ENCODE measurements around the gene NECAB3. TPM values are rescaled to one million over a fixed set of nuclear protein-coding genes. Genes with fewer than 3 reads are reported as not detected.
A peak's percentile ranks its signal among the peaks of the same experiment; 100 is the strongest.
"Not testable (repeated sequence)": the region's sequence is repeated elsewhere in the genome, so short reads cannot be mapped to it uniquely, and the experiment has no call there.

The NECAB3 gene
- total RNA-seq, 4 donors from 2014 or later, result 34.1 to 43.4 (median 39.9) TPM

GRCh38 chr20:33650111-33650752, 24.0 kb downstream of the NECAB3 start:
- H3K27ac ChIP-seq (replicated peaks in 1 of 4), result no peak overlapping the region
- peaks cover 4 to 11% (median 5%) of the 10 kb centered on the region in 4 donors for H3K36me3 ChIP-seq
- intact Hi-C loops (cut with DNase I), result loop anchor here (5.0 kb wide), 1 partner anchor 193 kb away; no protein-coding TSS in a partner anchor
- H3K27me3 ChIP-seq, result no peaks in the 10 kb centered on the region
- DNase-seq (ENCODE audit: extremely low spot score), result no peak
- no peak overlapping the region for H3K4me3 ChIP-seq
- WGBS, result 84% methylated on average over 11 of the region's 11 CpGs
- no peaks in the 10 kb centered on the region for H3K9me3 ChIP-seq
- TF ChIP-seq EP300 (IDR thresholded peaks at IDR 0.05), result no peak
- TF ChIP-seq POLR2AphosphoS5 (IDR thresholded peaks at IDR 0.05), result no peak
- TF ChIP-seq, protein P1, sequence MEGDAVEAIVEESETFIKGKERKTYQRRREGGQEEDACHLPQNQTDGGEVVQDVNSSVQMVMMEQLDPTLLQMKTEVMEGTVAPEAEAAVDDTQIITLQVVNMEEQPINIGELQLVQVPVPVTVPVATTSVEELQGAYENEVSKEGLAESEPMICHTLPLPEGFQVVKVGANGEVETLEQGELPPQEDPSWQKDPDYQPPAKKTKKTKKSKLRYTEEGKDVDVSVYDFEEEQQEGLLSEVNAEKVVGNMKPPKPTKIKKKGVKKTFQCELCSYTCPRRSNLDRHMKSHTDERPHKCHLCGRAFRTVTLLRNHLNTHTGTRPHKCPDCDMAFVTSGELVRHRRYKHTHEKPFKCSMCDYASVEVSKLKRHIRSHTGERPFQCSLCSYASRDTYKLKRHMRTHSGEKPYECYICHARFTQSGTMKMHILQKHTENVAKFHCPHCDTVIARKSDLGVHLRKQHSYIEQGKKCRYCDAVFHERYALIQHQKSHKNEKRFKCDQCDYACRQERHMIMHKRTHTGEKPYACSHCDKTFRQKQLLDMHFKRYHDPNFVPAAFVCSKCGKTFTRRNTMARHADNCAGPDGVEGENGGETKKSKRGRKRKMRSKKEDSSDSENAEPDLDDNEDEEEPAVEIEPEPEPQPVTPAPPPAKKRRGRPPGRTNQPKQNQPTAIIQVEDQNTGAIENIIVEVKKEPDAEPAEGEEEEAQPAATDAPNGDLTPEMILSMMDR (IDR thresholded peaks at IDR 0.05), result no peak
- no peak for TF ChIP-seq POLR2A (IDR thresholded peaks at IDR 0.05; ENCODE audit: low read depth)
- H3K4me1 ChIP-seq, result peaks cover 25 to 42% (median 39%) of the 10 kb centered on the region in 4 donors

GRCh38 chr20:33649201-33649681, 25.0 kb downstream of the NECAB3 start:
- 80% methylated on average over 16 of the region's 19 CpGs for WGBS
- H3K4me3 ChIP-seq, result no peak overlapping the region
- intact Hi-C loops (cut with DNase I), result no loop called here
- DNase-seq (ENCODE audit: extremely low spot score), result no peak
- TF ChIP-seq EP300 (IDR thresholded peaks at IDR 0.05), result no peak
- TF ChIP-seq, protein P1 (IDR thresholded peaks at IDR 0.05), result no peak
- TF ChIP-seq POLR2AphosphoS5 (IDR thresholded peaks at IDR 0.05), result no peak
- TF ChIP-seq POLR2A (IDR thresholded peaks at IDR 0.05; ENCODE audit: low read depth), result no peak
- H3K4me1 ChIP-seq, result peaks cover 25 to 42% (median 39%) of the 10 kb centered on the region in 4 donors
- H3K36me3 ChIP-seq, result peaks cover 14 to 21% (median 15%) of the 10 kb centered on the region in 4 donors
- H3K27me3 ChIP-seq, result no peaks in the 10 kb centered on the region
- peak overlapping the region in 1 of 4 donors; percentile 42 for H3K27ac ChIP-seq (replicated peaks in 1 of 4)
- no peaks in the 10 kb centered on the region for H3K9me3 ChIP-seq

DNA sequence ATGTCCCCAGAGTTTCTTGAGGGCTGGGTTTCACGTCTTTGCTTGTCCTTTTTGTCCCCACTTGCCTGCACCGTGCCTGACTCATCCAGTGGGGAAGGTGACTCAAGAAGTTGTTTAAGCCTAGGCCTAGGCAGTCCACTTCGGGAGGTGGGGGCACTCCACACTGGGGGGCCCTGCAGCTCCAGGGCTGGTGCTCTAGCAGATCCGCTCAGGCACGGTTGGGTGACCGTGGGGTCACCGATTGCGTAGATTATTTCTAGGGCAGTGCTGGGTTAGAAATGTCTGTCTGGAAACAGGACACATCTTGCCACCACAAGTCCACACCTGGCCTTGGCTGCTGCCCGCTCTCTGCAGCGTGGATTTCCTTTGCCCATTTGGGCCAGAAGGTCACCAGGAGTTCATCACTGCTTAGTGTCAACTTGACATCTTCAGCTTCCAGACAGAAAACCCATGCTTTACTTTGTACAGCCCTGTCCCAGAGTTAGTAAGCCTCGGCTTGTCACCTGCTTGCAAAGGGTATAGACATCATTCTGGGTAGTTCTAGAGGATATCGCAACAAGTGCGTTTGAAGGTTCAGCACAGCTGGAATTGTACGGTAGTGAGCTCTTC, 25.7 kb downstream of the NECAB3 start:
- no peak overlapping the region for H3K4me3 ChIP-seq
- intact Hi-C loops (cut with DNase I), result no loop called here
- DNase-seq (ENCODE audit: extremely low spot score), result no peak
- WGBS, result 84% methylated on average over 6 of the region's 14 CpGs
- H3K27ac ChIP-seq (replicated peaks in 1 of 4), result no peak overlapping the region
- no peak for TF ChIP-seq POLR2AphosphoS5 (IDR thresholded peaks at IDR 0.05)
- H3K27me3 ChIP-seq, result no peaks in the 10 kb centered on the region
- H3K4me1 ChIP-seq, result peaks cover 20 to 37% (median 34%) of the 10 kb centered on the region in 4 donors
- H3K9me3 ChIP-seq, result no peaks in the 10 kb centered on the region
- peaks cover 18 to 28% (median 20%) of the 10 kb centered on the region in 4 donors for H3K36me3 ChIP-seq

DNA sequence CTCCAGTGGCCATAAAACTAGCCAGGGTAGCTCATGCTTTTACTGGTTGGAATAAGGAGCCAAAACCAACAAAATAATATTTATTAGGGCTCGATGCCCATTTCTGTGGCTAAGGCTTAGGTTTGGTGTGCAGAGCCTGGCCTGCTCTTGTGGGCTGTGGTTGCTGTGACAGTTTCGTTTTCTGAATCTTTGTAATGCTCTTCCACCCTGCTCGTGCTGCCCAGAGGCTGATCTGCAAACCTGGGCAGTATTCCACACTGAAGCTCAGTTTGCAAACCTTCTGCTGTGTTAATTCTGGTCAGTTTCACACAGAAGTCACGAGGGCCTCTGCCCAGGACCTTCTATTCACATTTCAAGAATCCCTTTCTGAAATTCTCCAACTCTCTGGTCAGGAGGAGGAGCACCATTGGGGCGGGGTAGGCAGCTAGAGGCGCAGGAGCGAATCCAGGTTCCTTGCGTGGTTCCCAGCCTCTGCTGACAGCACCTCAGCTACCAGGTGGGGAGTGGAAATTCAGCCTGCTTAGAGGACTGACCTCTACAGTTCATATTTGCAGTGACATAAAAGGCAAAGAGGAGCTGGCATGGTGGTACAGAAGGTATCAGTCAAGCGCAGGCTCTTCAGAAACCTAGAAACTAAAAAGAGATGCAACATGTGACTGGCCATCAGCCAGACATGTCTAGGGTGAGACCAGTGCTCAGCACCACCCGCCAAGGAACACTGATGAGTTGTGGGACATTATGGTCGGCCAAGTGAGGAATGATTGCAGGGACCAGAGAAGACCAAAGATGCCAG, 26.4 kb downstream of the NECAB3 start:
- no peak for TF ChIP-seq EP300 (IDR thresholded peaks at IDR 0.05)
- no peak for TF ChIP-seq POLR2A (IDR thresholded peaks at IDR 0.05; ENCODE audit: low read depth)
- no peak for TF ChIP-seq POLR2AphosphoS5 (IDR thresholded peaks at IDR 0.05)
- TF ChIP-seq, protein P1 (IDR thresholded peaks at IDR 0.05), result no peak
- WGBS, result 72% methylated on average over 11 of the region's 11 CpGs
- H3K36me3 ChIP-seq, result peaks cover 18 to 35% (median 23%) of the 10 kb centered on the region in 4 donors
- no peaks in the 10 kb centered on the region for H3K27me3 ChIP-seq
- H3K4me1 ChIP-seq, result peaks cover 13 to 30% (median 27%) of the 10 kb centered on the region in 4 donors
- peak overlapping the region in 3 of 4 donors; percentile 3 to 49 (median 5) for H3K27ac ChIP-seq (replicated peaks in 1 of 4)
- H3K9me3 ChIP-seq, result no peaks in the 10 kb centered on the region
- H3K4me3 ChIP-seq, result no peak overlapping the region
- intact Hi-C loops (cut with DNase I), result no loop called here
- DNase-seq (ENCODE audit: extremely low spot score), result no peak

GRCh38 chr20:33646959-33647602, 27.1 kb downstream of the NECAB3 start:
- 84% methylated on average over 14 of the region's 14 CpGs for WGBS
- peaks cover 13 to 28% (median 25%) of the 10 kb centered on the region in 4 donors for H3K4me1 ChIP-seq
- H3K9me3 ChIP-seq; DNase-seq (ENCODE audit: extremely low spot score); intact Hi-C loops (cut with DNase I); H3K4me3 ChIP-seq; H3K27me3 ChIP-seq: not testable (repeated sequence)
- H3K27ac ChIP-seq (replicated peaks in 1 of 4), result peak overlapping the region in 3 of 4 donors; percentile 3 to 49 (median 5)
- peaks cover 18 to 42% (median 26%) of the 10 kb centered on the region in 4 donors for H3K36me3 ChIP-seq
